CD14-positive monocyte (primary cell): ENCODE results near the gene HBQ1. TPM values are rescaled to one million over a fixed set of nuclear protein-coding genes. Genes with fewer than 3 reads are reported as not detected.

Source experiments
- DNase-seq, 3 donors: peaks; one replicate each; pipeline ENCODE4 v3.0.0-alpha.2; 2011 to 2022
- H2AFZ ChIP-seq: 2 replicates; pipeline ENCODE4 v1.6.0; 2012; ENCODE audit warnings: mild to moderate bottlenecking, low read depth, low read length, inconsistent platforms; ENCODE audit not compliant: insufficient read depth, poor library complexity, severe bottlenecking
- H3K27ac ChIP-seq, 2 donors: 1 replicate in 1 of 2; 2 replicates in 1 of 2; pipeline ENCODE4 v1.5.1; 2012 to 2013; ENCODE audit warnings: low read length in 2 of 2, control low read depth in 1 of 2, inconsistent platforms in 1 of 2, low read depth in 1 of 2, mild to moderate bottlenecking in 1 of 2
- H3K27me3 ChIP-seq, 2 donors: one replicate each; pipeline versions ENCODE4 v1.6.0 to v1.6.1; 2011 to 2013; ENCODE audit warnings: low read length in 2 of 2; ENCODE audit not compliant: control insufficient read depth in 2 of 2, insufficient read depth in 2 of 2
- H3K36me3 ChIP-seq, 2 donors: replicated peaks in 1 of 2; 1 replicate in 1 of 2; 2 replicates in 1 of 2; pipeline versions ENCODE4 v1.5.1 to v1.6.1; 2012 to 2013; ENCODE audit warnings: low read length in 2 of 2, control low read depth in 1 of 2, inconsistent platforms in 1 of 2, mild to moderate bottlenecking in 1 of 2; ENCODE audit not compliant: insufficient read depth in 2 of 2, control insufficient read depth in 1 of 2
- H3K4me1 ChIP-seq, 2 donors: 1 replicate in 1 of 2; 2 replicates in 1 of 2; pipeline versions ENCODE4 v1.5.1 to v1.6.1; 2012 to 2013; ENCODE audit warnings: low read length in 2 of 2, control low read depth in 1 of 2, inconsistent platforms in 1 of 2, mild to moderate bottlenecking in 1 of 2, moderate library complexity in 1 of 2; ENCODE audit not compliant: insufficient read depth in 2 of 2, control insufficient read depth in 1 of 2
- H3K4me2 ChIP-seq: replicated peaks from 2 replicates; pipeline ENCODE3; 2012; ENCODE audit warnings: low read length, moderate library complexity, mild to moderate bottlenecking; ENCODE audit not compliant: poor library complexity, severe bottlenecking; ENCODE audit errors: extremely low read depth
- H3K4me3 ChIP-seq, 3 experiments: fragments of 200-600 bp in 1 of 3; sonication (generic) in 1 of 3; replicated peaks in 1 of 3; 1 replicate in 2 of 3; 2 replicates in 1 of 3; pipeline ENCODE4 v1.5.1; 2011 to 2013; ENCODE audit warnings: low read length in 3 of 3, mild to moderate bottlenecking in 3 of 3, control low read depth in 2 of 3, low read depth in 2 of 3, inconsistent platforms in 1 of 3, moderate library complexity in 1 of 3
- H3K79me2 ChIP-seq: 2 replicates; pipeline ENCODE4 v1.6.0; 2012; ENCODE audit warnings: mild to moderate bottlenecking, control low read depth, inconsistent platforms, low read length, moderate library complexity; ENCODE audit not compliant: insufficient read depth
- H3K9ac ChIP-seq: 2 replicates; pipeline ENCODE4 v1.6.0; 2017; ENCODE audit warnings: low read length, mild to moderate bottlenecking; ENCODE audit not compliant: insufficient read depth, poor library complexity, severe bottlenecking
- H3K9me3 ChIP-seq, 2 donors: replicated peaks in 1 of 2; 1 replicate in 1 of 2; 2 replicates in 1 of 2; pipeline versions ENCODE4 v1.5.1 to v1.6.1; 2012 to 2013; ENCODE audit warnings: low read length in 2 of 2, control low read depth in 1 of 2; ENCODE audit not compliant: control insufficient read depth in 1 of 2, insufficient read depth in 1 of 2
- H4K20me1 ChIP-seq: 2 replicates; pipeline ENCODE4 v1.6.0; 2012; ENCODE audit warnings: mild to moderate bottlenecking, low read length, control low read depth, moderate library complexity; ENCODE audit not compliant: insufficient read depth
- H3K27ac Mint-ChIP-seq, 7 donors: one replicate each; pipeline ENCODE4 v1.8.0; 2020; ENCODE audit warnings: mild to moderate bottlenecking in 7 of 7, mixed read lengths in 7 of 7, moderate library complexity in 6 of 7, inconsistent platforms in 2 of 7
- H3K27me3 Mint-ChIP-seq, 3 donors: one replicate each; pipeline ENCODE4 v1.8.0; 2021 to 2022; ENCODE audit warnings: low read depth in 3 of 3, mild to moderate bottlenecking in 3 of 3, mixed read lengths in 3 of 3, moderate library complexity in 3 of 3, inconsistent platforms in 1 of 3
- H3K36me3 Mint-ChIP-seq, 2 donors: one replicate each; pipeline ENCODE4 v1.8.0; 2020; ENCODE audit warnings: mixed read lengths in 2 of 2, inconsistent platforms in 1 of 2, mild to moderate bottlenecking in 1 of 2
- H3K4me1 Mint-ChIP-seq: one replicate; pipeline ENCODE4 v1.8.0; 2020; ENCODE audit warnings: mild to moderate bottlenecking, mixed read lengths
- H3K4me3 Mint-ChIP-seq, 2 donors: one replicate each; pipeline ENCODE4 v1.8.0; 2020; ENCODE audit warnings: mild to moderate bottlenecking in 2 of 2, mixed read lengths in 2 of 2, moderate library complexity in 1 of 2
- H3K9me3 Mint-ChIP-seq, 7 donors: one replicate each; pipeline ENCODE4 v1.8.0; 2020 to 2022; ENCODE audit warnings: mixed read lengths in 7 of 7, mild to moderate bottlenecking in 6 of 7, moderate library complexity in 6 of 7, inconsistent platforms in 2 of 7
- CTCF ChIP-seq: fragments of 200-600 bp; IDR thresholded peaks from one replicate; pipeline ENCODE4 v1.8.0; 2022; ENCODE audit warnings: antibody characterized with exemption, mild to moderate bottlenecking
- WGBS: methylation state at CpG from one replicate; pipeline ENCODE4 v1.1.5; 2013; ENCODE audit warnings: missing lambda C conversion rate; ENCODE audit not compliant: insufficient coverage; 5-methylcytosine and 5-hydroxymethylcytosine counted together
- intact Hi-C, 2 donors: fragments of 100-400 bp; cut with micrococcal nuclease; formaldehyde crosslinking; loops; one replicate each; pipeline versions ENCODE4 v1.15.0 to v1.15.1; 2023
- polyA plus RNA-seq, 3 donors: library from polyadenylated mRNA; depleted of rRNA in 1 of 3; unstranded in 2 of 3; stranded (reverse) in 1 of 3; fragments of 300-500 nt in 2 of 3; fragments of >200 nt in 1 of 3; fragmentation: Illumina TruSeq in 2 of 3; gene quantifications; 1 replicate in 2 of 3; 2 replicates in 1 of 3; pipeline ENCODE4 v1.2.3, GENCODE V29; 2012 to 2021

The HBQ1 gene
- polyA plus RNA-seq, 3 donors: not detected

- Mint-ChIP-seq H3K27me3 (peaks cover 0 to 8% (median 5%) of the 10 kb centered on the region in 3 donors), H3K27ac (peak overlapping the region in 4 of 7 donors; percentile 41 to 60 (median 56)), H3K4me3 (peak overlapping the region; percentile 67 to 86), H3K4me1 (peaks cover 14% of the 10 kb centered on the region), H3K9me3 (peaks cover 0 to 4% (median 0%) of the 10 kb centered on the region in 7 donors), H3K36me3 (peaks cover 0 to 3% of the 10 kb centered on the region in 2 donors)
- Histone ChIP-seq H2AFZ (peak overlapping the region; percentile 89), H3K4me1 (peaks cover 8 to 9% of the 10 kb centered on the region in 2 donors), H3K27me3 (no peaks in the 10 kb centered on the region), H3K36me3 (no peaks in the 10 kb centered on the region), H3K9me3 (no peaks in the 10 kb centered on the region), H3K4me2 (peak overlapping the region; percentile 77), H4K20me1 (no peaks in the 10 kb centered on the region), H3K27ac (peak overlapping the region in 1 of 2 donors; percentile 67), H3K4me3 (peak overlapping the region; percentile 52 to 78 (median 70)), H3K79me2 (peaks cover 18% of the 10 kb centered on the region), H3K9ac (peak overlapping the region; percentile 83)
- DNase-seq: no peak
- WGBS: 1% methylated on average over 15 of the region's 30 CpGs
- intact Hi-C loops: loop anchor here in 1 of 2 donors (5.0 kb wide), 1 partner anchor 94 kb away; the partner anchor contains the start of gene FAM234A
- no peak for TF ChIP-seq CTCF
Measured at GRCh38 chr16:138049-138417, 42.2 kb upstream of the HBQ1 start.

- Histone ChIP-seq H3K79me2 (peaks cover 13% of the 10 kb centered on the region), H4K20me1 (no peaks in the 10 kb centered on the region), H2AFZ (no peak overlapping the region), H3K4me1 (peaks cover 8 to 9% of the 10 kb centered on the region in 2 donors), H3K27me3 (peaks cover 0 to 3% of the 10 kb centered on the region in 2 donors), H3K4me2 (no peak overlapping the region), H3K36me3 (no peaks in the 10 kb centered on the region), H3K27ac (no peak overlapping the region), H3K9ac (no peak overlapping the region), H3K4me3 (no peak overlapping the region), H3K9me3 (no peaks in the 10 kb centered on the region)
- no peak overlapping the region for H3K27ac Mint-ChIP-seq
- H3K9me3 Mint-ChIP-seq: peaks cover 0 to 4% (median 0%) of the 10 kb centered on the region in 7 donors
- H3K4me1 Mint-ChIP-seq: peaks cover 14% of the 10 kb centered on the region
- H3K4me3 Mint-ChIP-seq: no peak overlapping the region
- peaks cover 5 to 12% (median 11%) of the 10 kb centered on the region in 3 donors for H3K27me3 Mint-ChIP-seq
- no peak for TF ChIP-seq CTCF
- no peak for DNase-seq
- H3K36me3 Mint-ChIP-seq: no peaks in the 10 kb centered on the region
- 79% methylated on average over 2 of the region's 10 CpGs for WGBS
- intact Hi-C loops: no loop called here
Measured at GRCh38 chr16:140175-140857, 39.9 kb upstream of the HBQ1 start.
